Activated CD4-positive, alpha-beta T cell treated with anti-CD3 and anti-CD28 coated beads for 48 hours (primary cell): ENCODE data around the gene C5orf24.
"Not testable (repeated sequence)": the region's sequence is repeated elsewhere in the genome, so short reads cannot be mapped to it uniquely, and the experiment has no call there.

Experiments
- DNase-seq: peaks from one replicate; pipeline ENCODE4 v3.0.0-alpha.2; 2020

C5orf24 gene

DNA sequence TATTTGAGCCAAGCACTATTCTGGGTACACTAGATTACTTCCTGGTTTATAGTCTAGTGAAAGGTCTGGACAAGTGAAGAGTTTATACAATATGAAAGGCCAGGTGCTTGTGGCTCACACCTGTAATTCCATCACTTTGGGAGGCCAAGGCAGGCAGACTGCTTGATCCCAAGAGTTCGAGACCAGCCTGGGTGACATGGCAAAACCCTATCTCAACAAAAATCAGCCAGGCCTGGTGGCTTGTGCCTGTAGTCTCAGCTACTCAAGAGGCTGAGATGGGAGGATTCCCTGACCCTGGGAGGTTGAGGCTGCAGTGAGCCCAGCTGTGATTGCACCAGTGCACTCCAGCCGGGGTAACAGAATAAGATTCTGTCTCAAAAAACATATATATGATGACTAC lies 18.9 kb downstream of the C5orf24 start:
- no peak for DNase-seq

DNA sequence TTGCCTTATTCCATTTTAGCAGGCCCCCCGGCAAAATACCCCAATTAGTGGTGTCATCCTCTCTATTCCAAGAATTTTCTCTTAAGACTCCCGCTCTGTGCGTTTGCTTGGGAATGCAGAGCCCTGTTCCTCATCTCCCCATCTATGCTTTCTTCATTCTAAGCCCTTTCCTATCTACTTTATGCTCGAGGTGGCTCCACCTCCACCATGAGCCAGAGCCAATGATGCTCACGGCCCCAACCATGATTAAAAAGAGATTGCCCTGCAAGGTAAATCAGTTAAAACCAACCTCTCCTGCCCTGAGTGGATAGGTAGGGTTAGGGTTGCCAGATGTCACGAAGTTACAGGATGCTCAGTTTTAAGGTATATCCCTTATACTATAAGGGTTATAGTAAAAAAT lies 27.7 kb downstream of the C5orf24 start:
- peak; percentile 38 for DNase-seq

DNA sequence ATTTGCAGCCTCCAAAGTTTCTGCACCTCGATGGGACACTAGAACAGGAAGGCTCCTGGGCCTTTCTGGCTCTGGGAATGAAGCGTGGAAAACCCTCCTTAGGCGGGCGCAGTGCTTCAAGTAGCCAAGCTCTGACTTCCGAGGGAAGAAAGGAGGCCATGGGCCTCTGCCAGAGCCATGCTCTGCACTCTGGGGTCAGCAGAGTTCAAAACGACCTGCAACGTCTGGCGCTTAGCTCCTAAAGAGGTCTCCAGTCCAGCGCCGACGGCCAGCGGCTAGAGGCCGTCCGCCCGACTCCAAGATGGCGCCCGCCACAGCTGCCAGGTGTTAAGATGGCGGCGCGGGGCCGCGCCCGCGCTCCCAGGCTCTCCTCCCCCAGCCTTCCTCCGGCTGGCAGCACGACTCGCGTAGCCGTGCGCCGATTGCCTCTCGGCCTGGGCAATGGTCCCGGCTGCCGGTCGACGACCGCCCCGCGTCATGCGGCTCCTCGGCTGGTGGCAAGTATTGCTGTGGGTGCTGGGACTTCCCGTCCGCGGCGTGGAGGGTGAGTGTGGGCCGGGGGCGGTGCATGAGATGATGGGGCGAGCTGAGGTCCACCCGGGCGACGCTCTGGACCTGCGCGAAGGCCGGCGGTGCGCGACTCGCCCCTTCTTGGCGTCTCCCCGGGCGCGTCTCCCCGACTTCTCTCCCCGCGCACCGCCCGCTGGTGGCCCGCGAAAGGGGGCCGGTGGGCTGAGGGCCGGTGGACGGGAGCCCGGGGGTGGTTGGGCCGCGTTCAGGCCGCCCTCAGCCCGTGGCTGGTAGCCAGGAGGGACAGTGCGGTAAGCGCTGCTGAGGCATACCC lies 28.4 kb downstream of the C5orf24 start, which contains the start of gene TXNDC15:
Gene TXNDC15 (plus strand): TSS at position 385 of the 844 bp plus-strand sequence. CDS start 57 bp downstream, at position 442.
- DNase-seq, result peak; percentile 87

DNA sequence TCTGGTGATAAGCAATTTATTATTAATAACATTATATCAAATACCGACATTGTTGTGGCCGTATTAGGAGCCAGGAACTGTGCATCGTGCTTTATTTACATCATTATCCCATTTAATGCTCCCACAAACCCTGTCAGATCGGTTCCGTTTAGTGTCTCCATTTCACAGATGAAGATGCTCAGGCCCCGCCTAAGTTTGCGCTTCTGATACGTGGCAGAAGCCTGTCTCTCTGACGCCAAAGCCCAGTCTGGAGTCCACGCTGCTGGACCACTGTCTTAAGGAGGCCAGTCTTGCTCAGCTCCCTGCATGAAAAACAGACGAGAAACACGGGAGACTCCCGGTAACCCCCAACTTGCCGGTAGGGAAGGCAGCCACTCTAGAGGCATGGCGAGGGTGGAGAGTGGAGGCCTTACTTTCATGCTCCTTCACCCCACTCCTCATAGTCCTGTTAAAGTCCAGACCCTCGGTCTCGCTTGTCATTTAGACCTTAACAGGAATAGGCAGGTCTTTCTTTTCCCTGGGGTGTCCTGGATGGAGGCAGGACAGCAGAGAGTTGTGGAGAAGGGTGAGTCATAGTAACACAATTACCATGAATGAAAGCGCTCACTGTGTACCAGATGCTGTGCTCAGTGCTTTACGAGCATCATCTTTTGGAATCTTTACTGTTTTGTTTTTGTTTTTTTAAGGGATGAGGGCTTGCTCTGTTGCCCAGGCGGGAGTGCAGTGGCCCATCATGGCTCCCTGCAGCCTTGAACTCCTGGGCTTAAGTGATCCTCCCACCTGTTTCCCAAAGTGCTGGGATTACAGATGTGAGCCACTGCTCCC lies 29.3 kb downstream of the C5orf24 start:
- DNase-seq, result peak; percentile 55

DNA sequence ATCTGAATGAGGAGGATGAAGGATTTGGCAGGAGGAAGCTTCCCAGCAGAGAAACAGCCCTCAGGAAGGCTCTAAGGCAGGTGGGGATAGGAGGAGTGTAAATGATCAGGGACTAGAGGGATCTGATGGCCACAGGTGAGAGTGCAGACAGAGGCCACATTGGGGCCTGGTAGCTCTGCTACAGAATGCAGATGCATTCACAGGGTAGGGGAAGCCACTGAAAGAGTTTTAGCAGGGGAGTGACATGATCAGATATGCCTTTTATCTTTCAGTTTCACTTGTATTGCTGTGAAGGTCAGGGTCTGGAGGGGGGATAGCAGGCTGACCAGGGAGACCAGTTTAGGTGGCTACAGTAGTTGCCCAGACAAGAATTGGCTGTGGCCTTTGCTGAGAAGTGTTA lies 31.4 kb downstream of the C5orf24 start:
- DNase-seq, result no peak

DNA sequence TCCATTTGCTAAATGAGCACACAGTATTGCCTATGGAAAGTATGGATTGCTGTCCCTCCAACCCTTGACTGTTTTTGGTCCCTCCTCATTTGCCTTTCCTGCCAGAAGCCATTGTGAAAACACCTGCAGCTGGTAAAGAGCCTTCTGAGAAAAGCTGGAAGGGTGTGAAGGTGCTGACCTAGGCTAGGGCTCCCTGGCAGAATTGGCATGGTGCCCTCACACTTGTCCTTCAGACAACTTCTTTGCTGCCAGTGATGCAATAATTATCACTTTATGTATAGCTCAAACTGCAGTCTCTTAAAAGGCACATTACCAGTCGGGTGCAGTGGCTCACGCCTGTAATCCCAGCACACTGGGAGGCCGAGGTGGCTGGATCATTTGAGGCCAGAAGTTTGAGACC lies 32.6 kb downstream of the C5orf24 start:
- no peak for DNase-seq

DNA sequence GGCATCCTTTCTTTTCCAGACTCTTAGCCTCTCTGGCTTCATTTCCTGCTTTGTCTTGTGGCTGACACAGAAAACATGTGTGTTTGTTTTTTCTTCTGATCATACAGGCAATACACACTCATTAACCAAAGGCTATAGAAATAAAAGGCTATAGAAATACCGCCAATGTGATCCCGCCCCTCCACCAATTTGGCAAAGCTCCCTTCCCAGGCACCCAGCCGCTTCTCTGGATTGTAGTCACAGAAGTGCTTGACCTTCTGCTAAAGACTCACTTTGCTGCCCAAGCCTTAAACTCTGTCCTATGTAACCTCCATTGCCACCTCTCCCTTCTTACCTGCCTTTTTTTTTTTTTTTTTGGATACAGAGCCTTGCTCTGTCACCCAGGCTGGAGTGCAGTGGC lies 33.7 kb downstream of the C5orf24 start:
- no peak for DNase-seq

DNA sequence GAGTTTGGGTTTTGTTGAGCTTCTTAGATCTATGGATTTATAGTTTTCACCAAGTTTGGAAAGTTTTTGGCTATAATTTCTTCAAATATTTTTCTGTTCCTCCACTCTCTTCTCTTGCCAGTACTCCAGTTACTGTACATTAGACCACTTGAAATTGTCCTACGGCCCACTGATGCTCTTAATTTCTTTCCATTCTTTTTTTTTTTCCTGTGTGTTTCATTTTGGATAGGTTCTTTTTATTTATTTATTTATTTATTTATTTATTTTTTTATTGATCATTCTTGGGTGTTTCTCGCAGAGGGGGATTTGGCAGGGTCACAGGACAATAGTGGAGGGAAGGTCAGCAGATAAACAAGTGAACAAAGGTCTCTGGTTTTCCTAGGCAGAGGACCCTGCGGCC lies 35.2 kb downstream of the C5orf24 start:
- not testable (repeated sequence) for DNase-seq

DNA sequence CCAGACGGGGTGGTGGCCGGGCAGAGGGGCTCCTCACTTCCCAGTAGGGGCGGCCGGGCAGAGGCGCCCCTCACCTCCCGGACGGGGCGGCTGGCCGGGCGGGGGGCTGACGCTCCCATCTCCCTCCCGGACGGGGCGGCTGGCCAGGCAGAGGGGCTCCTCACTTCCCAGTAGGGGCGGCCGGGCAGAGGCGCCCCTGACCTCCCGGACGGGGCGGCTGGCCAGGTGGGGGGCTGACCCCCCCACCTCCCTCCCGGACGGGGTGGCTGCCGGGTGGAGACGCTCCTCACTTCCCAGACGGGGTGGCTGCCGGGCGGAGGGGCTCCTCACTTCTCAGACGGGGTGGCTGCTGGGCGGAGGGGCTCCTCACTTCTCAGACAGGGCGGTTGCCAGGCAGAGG lies 35.9 kb downstream of the C5orf24 start:
- DNase-seq, result not testable (repeated sequence)

DNA sequence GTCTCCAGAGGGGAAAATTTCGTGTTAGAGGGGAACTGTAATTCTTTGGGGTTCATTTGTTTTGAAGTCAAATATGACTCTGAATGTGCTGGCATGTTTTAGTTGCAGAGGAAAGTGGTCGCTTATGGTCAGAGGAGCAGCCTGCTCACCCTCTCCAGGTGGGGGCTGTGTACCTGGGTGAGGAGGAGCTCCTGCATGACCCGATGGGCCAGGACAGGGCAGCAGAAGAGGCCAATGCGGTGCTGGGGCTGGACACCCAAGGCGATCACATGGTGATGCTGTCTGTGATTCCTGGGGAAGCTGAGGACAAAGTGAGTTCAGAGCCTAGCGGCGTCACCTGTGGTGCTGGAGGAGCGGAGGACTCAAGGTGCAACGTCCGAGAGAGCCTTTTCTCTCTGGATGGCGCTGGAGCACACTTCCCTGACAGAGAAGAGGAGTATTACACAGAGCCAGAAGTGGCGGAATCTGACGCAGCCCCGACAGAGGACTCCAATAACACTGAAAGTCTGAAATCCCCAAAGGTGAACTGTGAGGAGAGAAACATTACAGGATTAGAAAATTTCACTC lies 41.9 kb downstream of the C5orf24 start:
- DNase-seq, result no peak

DNA sequence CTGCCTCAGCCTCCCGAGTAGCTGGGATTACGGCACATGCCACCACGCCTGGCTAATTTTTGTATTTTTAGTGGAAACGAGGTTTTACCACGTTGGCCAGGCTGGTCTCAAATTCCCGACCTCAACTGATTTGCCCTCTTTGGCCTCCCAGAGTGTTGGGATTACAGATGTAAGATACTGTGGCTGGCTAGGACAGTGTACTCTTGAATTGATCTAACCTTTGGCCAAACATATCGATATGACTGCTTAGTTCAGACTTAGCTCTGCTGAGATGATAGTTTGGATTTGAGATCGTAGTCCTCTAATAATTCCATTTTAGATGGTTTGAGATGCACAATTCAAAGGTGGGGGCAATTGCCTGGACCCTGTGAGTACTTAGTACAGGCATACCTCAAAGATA lies 43.6 kb downstream of the C5orf24 start:
- DNase-seq, result no peak

DNA sequence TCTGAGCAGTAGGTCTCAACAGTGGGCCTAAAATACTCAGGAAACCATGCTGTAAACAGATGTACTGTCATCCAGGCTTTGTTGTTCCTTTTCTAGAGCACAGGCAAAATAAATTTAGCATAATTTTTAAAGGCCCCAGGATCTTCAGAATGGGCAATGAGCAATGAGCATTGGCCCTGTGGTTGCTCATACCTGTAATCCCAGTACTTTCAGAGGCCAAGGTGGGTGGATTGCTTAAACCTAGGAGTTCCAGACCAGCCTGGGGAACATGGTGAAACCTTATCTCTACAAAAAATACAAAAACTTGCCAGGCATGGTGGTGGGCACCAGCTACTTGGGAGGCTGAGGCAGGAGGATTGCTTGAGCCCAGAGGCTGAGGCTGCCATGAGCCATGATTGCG lies 45.7 kb downstream of the C5orf24 start:
- DNase-seq, result no peak

DNA sequence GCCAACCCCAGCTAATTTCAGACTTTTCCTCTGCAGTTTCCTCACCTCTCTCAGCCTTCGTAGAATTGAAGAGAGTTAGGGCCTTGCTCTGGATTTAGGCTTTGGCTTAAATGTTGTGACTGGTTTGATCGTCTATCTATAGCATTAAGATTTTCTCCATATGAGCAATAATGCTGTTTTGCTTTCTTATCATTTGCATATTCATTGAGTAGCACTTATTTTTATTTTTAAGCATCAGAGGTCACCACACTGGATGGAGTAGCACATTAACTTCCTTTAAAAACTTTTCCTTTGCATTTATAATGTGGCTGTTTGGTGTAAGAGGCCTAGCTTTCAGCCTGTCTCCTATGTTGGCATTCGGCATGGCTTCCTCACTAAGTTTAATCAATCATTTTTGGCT lies 46.5 kb downstream of the C5orf24 start:
- no peak for DNase-seq

DNA sequence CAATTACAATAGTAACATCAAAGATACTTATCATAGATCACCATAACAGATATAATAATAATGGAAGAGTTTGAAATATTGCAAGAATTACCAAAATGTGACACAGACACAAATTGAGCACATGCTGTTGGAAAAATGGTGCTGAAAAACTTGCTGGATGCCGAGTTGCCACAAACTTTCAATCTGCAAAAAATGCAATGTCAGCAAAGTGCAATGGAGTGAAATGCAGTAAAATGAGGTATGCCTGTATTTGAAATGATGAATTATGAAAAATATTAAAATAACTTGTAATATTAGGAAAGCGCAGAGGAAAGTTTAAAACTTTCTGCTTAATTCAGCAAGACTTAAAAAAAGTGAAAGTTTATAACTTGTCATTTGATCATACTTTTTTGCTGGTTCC lies 47.2 kb downstream of the C5orf24 start:
- DNase-seq, result no peak

DNA sequence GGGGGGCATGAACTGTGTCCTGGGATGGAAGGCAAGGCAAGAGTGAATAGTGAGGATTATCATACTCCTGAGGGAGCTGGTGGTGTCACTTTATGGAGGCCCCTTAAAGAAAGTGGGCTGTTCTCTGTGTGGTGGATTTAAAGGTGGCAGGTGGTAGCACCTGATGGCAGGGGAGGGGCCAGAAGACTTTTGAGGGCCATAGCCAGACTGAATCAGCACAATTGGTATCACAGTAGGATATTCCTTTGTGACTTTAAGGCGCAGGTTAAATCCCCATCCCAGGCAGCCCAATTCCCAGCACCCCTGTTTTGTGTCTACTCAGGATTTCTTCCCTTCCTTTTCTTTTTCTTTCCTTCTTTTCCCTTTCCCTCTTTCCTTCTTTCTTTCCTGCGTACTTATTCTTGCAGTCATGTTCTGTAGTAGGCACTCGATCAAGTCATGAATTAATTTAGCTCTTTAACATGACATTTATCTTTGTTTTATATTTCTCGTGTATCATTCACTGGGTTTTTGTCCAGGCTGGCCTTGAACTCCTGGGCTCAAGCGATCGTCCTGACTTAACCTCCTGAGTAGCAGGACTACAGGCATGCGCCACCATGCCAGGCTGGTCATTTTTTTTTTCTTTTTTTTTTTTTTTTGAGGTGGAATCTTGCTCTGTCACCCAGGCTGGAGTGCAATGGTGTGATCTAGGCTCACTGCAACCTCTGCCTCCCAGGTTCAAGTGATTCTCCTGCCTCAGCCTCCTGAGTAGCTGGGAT lies 48.2 kb downstream of the C5orf24 start:
- DNase-seq, result no peak

DNA sequence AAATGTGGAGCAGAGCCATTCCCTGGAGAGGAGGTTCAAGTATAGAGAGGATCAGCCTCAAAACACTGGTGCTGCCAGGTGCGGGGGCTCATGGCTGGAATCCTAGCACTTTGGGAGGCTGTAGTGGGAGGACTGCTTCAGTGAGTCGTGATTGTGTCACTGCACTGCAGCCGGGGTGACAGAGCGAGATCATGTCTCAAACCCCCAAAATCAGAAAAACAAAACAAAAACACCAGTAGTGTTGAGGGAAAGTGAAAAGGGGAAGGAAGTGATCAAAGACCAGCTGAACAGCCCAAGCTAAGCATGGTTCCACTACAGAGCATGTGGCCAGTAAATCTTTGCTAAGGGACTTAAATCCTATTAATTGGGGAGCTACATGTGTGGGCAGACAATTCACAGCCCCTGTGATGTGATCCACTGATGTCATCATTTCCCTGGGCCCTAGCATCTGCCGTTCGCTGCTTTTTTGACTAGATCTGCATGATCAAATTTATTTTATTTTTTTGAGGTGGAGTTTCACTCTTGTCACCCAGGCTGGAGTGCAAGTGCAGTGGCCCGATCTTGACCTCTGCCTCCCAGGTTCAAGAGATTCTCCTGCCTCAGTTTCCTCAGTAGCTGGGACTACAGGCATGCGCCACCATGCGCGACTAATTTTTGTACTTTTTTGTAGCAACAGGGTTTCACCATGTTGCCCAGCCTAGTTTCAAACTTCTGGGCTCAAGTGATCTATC lies 56.5 kb downstream of the C5orf24 start:
- DNase-seq, result peak; percentile 34

DNA sequence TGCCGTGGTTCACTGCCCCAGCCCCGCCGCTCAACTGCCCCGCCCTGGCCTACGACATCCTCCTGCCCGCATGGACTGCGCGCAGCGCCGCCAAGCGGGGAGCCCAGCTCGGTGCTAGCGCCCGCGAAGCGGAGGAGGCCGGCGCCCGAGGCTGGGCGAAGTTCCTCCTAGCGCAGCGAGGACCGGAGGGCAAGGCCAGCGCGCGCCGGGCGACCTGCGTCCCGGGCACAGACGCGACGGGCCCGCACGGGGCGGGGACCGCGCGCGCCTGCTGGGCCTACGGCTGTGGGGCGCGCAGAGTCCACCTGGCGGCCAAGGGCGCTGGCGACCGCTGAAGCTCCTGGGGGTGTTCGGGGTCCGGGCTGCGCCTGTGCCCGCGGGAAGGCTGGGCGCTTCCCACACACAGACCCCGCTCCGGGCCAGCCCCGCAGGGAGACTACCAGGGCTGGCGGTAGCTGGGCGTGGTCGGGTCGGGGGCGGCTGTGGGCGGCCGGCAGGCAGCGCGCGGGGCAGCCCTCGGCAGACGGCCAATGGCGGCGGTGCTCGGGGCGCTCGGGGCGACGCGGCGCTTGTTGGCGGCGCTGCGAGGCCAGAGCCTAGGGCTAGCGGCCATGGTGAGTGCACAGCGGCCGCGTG lies 59.0 kb downstream of the C5orf24 start, which contains the start of gene PCBD2:
Gene PCBD2 (plus strand): TSS at position 522 of the 636 bp plus-strand sequence. CDS start 9 bp downstream, at position 531.
- DNase-seq, result peak; percentile 96

DNA sequence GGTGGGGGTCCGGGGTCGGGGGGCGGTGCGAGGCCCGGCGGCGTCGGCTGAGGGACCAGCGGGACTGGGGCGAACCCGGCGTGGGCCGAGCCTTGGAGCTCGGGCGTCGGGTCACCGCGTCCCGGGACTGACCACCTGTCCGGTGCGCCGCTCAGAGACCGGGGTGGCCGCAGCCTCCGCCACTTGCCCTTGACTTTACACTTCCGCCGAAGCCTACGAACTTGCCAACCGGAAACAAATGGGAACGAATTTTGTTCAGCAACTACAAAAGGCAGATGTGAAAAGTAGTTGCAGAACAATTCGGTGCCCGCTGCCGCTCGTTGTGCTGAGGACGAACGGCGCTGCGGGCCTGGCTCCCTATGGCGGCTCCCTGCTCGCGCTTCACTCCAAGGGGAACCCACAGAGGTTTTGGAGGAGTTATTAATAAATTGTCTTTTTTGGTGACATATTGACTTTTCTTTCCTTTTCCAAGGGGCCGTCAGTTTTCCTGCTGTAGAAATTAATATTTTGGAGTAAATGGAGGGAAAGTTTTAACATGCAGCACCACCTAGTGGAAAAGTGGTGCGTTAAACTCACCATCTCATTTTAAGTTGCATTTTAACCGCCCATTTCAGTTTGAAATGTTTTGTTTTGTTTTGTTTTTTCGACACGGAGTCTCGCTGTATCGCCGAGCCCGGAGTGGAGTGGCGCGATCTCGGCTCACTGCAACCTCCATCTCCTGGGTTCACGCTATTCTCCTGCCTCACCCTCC lies 59.7 kb downstream of the C5orf24 start:
- DNase-seq, result peak; percentile 74

DNA sequence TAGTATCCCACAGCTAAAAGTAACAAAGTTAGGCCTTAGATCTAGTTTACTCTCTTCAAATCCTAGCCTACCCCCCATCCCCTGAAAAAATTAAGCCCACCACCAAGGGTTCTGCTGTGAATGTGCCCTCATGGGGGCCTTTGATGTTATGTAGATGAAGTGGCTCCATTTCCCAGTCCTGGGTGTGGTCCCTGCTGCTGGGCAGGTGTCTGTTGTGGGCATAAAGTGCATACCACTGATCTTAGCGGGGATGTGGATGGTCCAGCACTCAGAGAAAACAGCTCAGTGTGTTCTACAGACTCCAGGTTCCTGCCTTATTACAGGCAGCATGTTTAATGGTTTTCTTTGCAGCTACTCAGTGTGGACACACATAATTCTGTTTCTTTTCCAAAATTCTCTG lies 61.0 kb downstream of the C5orf24 start:
- no peak for DNase-seq
